Right lung (tissue), 5 donors: ENCODE results near the gene TPI1. TPM values are rescaled to one million over a fixed set of nuclear protein-coding genes. Genes with fewer than 3 reads are reported as not detected.
"Not testable (repeated sequence)": the region's sequence is repeated elsewhere in the genome, so short reads cannot be mapped to it uniquely, and the experiment has no call there.

Experiments used
- DNase-seq, 2 donors: peaks; one replicate each; pipeline ENCODE4 v3.0.0-alpha.2; 2013
- polyA plus RNA-seq, 5 donors: library from polyadenylated mRNA; unstranded; fragments of 120-200 nt; gene quantifications; one replicate each; pipeline versions ENCODE4 v1.2.1 to v1.2.3, GENCODE V29; 2013; ENCODE audit warnings: inconsistent platforms in 1 of 5, low replicate concordance in 1 of 5; ENCODE audit not compliant: insufficient read length in 5 of 5, insufficient read depth in 1 of 5

TPI1 gene
- polyA plus RNA-seq, 5 donors, result 420 to 565 (median 460) TPM

DNA sequence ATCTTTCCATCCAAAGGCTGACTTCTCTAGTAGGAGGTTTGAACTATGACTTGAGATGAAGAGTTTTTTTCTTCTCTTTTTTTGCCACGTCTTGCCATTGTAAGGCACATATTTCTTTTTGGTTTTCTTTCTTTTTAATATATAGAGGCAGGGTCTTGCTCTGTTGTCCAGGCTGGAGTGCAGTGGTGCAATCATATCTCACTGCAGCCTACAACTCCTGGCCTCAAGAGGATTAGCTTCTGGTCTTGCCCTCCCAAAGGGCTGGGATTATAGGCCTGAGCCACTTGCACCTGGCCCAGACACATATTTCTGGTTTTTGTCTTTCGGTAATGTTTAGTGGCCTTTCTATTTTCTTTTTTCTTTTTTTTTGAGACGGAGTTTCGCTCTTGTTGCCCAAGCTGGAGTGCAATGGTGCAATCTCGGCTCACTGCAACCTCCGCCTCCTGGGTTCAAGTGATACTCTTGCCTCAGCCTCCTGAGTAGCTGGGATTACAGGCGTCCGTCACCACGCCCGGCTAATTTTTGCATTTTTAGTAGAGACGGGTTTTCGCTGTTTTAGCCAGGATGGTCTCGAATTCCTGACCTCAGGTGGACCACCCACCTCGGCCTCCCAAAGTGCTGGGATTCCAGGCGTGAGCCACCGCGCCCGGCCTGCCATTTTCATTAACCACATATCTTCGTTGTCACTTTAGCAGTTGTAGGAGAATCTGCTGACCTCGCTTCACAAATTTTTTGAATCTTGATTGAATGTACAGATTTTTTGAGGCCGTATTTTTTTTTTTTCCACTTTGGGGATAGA is 22.6 kb downstream of the TPI1 start:
- not testable (repeated sequence) for DNase-seq

DNA sequence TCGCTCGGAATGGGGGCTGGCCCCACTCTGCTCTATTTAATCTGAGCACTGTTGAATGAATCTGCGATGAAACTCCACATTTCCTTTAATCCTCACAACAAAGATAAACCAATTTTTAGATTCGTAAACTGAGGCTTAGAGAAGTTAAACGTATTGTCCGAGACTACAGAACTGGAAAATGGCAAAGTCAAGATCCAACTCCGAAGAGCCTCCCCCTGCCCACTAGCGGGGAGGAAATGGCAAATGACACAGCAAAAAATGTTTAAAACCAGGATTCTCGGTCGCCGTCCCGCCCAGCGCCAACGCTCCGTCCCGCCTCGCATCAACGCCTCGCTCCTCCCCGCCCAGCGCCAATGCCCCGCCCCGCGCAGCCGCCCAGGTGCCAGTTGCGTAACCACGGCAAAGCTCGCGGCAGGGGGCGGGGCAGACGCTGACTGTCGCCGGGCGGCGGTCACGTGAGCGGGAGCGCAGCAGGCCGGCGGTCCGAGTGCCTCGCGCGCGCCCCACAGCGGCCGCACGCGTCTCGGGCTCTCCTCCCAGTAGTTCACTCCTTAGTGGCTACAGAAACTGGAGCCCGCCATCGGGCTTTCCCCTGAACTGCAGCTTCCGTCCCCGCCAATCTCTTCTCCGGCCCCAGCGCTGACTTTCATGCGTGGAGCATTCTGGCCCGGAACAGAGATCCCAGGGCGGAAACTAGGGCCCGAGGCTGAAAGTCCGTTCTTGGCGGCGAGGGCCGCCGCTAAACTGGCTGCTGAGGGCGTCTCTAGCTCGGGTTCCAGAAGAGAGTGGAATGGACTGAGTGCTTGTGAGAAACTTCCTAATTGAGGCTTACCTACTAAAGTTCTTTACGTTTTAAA is 23.7 kb downstream of the TPI1 start:
- DNase-seq, result peak; percentile 98

- DNase-seq, result no peak
Measured at GRCh38 chr12:6891646-6892001, 24.3 kb downstream of the TPI1 start.

DNA sequence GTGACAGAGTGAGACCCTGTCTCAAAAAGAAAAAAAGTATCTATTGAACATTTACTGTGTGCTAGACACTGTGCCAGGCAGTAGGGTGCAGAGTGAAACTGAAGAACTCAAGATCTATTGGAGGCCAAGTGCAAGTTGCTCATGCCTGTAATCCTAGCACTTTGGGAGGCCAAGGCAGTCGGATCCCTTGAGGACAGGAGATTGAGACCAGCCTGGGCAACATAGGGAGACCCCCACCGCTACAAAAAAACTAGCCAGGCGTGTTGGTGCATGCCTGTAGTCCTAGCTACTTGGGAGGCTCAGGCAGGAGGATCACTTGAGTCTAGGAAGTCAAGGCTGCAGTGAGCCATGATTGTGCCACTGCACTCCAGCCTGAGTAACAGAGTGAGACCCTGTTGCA is 25.4 kb downstream of the TPI1 start:
- DNase-seq, result not testable (repeated sequence)

DNA sequence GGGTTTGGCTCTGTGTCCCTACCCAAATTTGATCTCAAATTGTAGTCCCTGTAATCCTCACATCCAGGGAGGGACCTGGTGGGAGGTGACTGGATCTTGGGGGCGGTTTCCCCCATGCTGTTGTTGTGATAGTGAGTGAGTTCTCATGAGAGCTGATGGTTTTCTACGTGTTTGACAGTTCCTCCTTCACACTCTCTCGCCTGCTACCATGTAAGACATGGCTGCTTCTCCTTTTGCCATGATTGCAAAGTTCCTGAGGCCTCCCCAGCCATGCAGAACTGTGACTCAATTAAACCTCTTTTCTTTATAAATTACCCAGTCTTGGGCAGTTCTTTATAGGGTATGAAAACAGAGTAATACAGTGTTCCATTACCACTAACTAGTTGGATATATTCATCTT is 27.0 kb downstream of the TPI1 start:
- no peak for DNase-seq

GRCh38 chr12:6896846-6897435 is 29.6 kb downstream of the TPI1 start:
- no peak for DNase-seq

GRCh38 chr12:6899427-6899826 is 32.1 kb downstream of the TPI1 start:
- no peak for DNase-seq

- peak; percentile 58 to 61 for DNase-seq
Measured at GRCh38 chr12:6899837-6900519, 32.6 kb downstream of the TPI1 start.

DNA sequence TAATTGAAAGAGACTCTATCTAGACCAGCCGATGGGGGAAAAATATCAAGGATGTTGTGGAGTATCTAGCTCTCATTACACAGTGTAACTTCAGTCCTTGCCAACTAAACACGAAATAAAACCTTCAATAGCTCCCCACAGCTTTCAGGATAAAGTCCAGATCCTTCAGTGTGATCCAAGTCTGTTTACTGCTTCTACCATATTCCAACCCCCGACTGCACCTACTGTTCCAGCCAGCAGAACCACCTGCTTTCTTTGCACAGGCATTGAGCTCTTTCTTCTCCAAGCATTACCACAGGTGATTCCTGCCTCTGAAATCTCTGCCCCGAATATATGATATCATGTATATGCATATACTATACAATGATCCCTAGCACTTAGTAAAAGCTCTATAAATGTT is 35.1 kb downstream of the TPI1 start:
- no peak for DNase-seq

DNA sequence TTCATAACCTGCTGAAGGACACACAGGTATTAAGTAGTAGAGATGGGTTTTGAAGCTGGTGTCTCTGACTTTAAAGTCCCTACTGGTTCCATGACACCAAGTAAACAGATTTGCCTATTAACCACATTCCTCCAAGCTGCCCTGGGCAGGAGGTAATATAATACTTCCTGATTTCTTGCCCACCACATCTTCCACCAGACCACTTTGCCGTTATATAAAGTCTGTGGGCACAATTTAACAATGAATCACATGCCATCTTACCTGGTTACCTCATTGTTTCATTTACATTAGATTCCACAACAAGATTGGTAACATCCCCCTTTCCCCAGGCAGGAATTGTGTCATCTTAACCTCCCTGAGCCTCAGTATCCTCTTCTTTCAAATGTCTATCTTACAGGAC is 36.4 kb downstream of the TPI1 start:
- no peak for DNase-seq

DNA sequence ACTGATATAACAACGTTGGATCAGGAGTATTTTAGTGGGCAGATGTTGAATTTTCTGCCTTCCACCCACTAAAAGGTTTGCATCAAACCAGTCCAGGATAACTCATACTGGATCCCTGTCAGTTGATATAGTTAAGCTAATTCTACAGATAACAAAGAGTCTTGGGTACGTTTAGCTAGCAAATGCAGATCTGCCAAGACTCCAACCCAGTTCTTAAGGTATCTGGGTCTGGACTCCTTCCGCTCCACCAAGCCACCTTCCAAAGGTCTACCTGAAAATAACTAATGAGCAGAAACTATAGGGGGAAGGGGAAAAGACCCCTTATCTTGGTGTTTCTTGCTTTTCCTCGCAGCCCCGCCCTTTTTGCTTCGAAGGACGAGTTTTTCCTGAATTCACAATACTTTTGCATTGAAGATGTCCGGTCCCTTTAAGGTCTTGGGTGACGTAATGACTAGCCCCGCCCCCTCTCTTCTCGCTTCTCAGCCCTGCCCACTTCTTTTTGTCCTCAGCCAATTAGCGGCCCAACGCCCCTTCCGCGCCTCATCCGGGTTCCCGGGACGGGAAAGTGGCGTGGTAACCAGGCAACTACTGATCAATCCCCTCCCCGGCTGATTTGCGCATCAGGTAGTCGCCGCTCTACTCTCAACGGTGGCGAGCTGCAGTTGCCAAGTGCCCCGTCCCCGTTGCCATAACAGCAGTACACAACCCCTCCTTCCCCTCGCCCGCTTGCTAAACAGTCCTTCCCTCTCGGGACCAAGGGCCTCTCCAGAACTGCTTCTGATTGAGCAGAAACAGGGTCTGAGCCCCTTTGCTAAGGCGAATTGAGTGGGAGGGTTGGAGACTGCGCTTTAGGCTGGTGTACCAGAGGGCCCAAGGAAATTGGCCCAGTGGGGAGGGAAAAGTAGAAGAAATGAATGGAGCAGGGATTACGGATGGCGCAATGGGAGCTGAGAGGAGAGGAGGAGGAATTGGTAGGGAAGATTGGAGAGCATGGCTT is 37.2 kb downstream of the TPI1 start, which contains the start of gene LRRC23:
LRRC23 (plus strand) TSS at position 543 of the 997 bp plus-strand sequence. CDS start 812 bp downstream, outside the sequence.
- peak; percentile 95 to 97 for DNase-seq

DNA sequence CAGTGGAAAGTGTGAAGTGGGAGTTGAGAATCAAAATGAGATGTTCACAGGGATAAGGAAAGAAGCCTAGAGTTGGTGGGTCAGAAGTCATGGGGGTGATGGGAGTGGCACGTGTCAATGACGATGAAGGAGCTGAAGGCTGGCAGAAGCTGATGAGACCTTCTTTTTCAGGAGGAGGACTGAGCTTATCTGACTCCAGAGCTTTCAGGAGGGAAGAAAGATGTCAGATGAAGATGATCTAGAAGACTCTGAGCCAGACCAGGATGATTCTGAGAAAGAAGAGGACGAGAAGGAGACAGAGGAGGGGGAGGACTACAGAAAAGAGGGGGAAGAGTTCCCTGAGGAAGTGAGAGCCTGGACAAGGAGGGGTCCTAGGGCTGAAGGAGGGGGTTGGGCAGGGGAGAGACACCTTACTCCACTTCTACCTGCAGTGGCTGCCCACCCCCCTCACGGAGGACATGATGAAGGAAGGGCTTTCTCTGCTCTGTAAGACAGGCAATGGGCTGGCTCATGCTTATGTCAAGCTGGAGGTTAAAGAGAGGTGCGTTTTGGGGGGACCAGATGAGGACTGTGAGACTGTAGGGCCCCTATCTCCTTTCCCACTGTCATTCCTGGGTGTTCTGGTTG is 38.2 kb downstream of the TPI1 start:
- no peak for DNase-seq

GRCh38 chr12:6908141-6908540 is 40.8 kb downstream of the TPI1 start:
- not testable (repeated sequence) for DNase-seq

DNA sequence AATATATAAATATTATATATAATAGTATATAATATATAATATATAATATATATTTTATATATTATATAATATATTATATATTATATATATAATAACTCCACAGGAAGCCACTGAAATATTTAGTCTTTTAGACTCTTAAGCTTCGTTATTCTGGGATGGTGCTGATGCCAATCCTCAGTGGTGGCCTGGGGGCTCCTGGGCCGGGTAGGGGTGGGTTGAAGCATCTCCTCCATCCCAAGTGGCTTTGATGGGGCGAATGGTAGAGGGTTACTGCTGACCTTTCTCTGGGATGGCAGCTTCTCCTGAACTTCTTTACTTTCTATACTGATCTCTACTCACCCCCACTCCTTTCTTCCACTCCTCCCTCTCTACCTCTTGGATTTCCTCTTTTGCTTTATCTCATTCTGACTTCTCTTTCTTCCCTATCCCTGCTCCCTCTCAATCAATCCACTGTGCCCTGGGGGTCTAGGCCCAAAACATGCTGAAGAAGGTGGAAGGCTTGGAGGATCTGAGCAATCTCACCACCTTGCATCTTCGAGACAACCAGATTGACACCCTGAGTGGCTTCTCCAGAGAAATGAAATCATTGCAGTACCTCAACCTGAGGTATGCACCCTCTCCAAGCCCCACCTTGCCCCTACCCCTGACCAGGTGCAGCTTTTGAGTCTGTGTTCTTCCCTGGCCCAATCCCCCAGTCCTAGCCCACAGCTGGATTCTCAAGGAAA is 42.3 kb downstream of the TPI1 start:
- no peak for DNase-seq

DNA sequence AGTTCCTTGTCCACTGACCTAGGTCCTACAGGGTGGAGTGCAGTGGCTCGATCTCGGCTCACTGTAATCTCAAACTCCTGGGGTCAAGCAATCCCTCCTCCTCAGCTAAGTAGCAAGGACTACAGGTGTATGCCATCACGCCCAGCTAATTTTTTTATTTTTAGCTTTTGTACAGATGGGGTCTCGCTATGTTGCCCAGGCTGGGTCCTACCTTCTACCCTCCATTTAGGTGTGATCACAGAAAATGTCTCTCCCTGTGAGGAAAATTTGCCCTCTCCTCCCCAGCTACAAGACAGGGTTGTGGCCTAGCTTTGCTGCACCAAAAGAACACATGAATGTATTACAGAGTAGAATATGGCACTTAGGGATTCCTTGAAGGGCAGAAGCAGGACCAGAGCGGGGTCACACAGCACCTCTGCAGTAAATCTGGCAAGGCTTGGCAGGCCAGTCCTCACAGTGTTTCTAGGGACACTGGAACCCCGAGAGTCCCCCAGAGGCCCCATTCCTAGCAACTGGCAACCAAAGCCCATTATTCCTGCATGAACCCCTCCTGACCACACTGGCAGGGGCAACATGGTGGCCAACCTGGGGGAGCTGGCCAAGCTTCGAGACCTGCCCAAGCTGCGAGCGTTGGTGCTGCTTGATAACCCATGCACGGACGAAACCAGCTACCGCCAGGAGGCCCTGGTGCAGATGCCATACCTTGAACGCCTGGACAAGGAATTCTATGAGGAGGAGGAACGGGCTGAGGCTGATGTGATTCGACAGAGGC is 45.0 kb downstream of the TPI1 start:
- DNase-seq, result no peak

- DNase-seq, result peak in 1 of 2 donors; percentile 38
Measured at GRCh38 chr12:6914246-6914946, 47.1 kb downstream of the TPI1 start, which contains the start of gene ENO2. Gene ENO2, plus strand, starts transcription at chr12:6914580. Its CDS starts 1,253 bp downstream, at chr12:6915833.

GRCh38 chr12:6914947-6915788 is 47.8 kb downstream of the TPI1 start:
- no peak for DNase-seq
